GM12892 (cell line): ENCODE measurements around the gene SLBP.

Experiments
- POLR2A ChIP-seq: IDR thresholded peaks from 2 replicates; pipeline ENCODE4 v1.6.1; 2011; ENCODE audit warnings: low read depth, low read length, control low read depth
- POLR2AphosphoS5 ChIP-seq: IDR thresholded peaks from 2 replicates; pipeline ENCODE4 v1.6.1; 2011; ENCODE audit warnings: low read depth, low read length, control low read depth

DNA sequence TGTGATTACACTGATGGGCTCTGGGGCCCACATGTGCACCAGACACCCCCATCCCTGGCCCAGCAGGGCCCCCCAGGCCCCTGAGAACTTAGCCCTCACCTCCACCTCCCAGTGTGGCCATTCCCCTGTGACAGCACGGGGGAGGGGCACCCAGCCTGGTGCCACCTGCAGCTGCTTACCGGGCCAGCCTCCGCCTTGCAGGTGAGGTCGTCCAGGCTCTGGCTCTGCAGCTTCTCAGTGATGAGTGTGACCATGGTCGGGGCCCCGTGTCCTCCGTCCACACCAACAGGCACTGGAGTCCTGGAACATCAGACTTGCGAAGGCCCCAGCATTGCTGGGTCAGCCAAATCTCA, 43.7 kb downstream of the SLBP start:
- TF ChIP-seq POLR2A (no peak), POLR2AphosphoS5 (no peak)
